CD4-positive, alpha-beta T cell (primary cell): ENCODE data around the gene THBS2. TPM values are rescaled to one million over a fixed set of nuclear protein-coding genes. Genes with fewer than 3 reads are reported as not detected.

Experiments
- ATAC-seq: fragments of 200-7000 bp; cut with Tn5 transposase; one replicate; pipeline ENCODE4 v1.10.0; 2022; ENCODE audit warnings: mild to moderate bottlenecking; ENCODE audit not compliant: poor library complexity
- CTCF ChIA-PET: fragments of 350-600 bp; sonication (Branson Sonifier 250); formaldehyde crosslinking; loops from one replicate; lab custom pipeline; 2021; ENCODE audit warnings: antibody characterized with exemption, inconsistent platforms; lab: Charles Lee
- POLR2A ChIA-PET: fragments of 350-600 bp; sonication (Branson Sonifier 250); formaldehyde crosslinking; loops from one replicate; lab custom pipeline; 2021; ENCODE audit warnings: antibody characterized with exemption, inconsistent platforms; lab: Charles Lee
- DNase-seq, 14 experiments: peaks; one replicate each; pipeline ENCODE4 v3.0.0-alpha.2; 2013 to 2020; ENCODE audit warnings: mixed read lengths in 2 of 14
- H3K27ac ChIP-seq, 2 donors: one replicate each; pipeline versions ENCODE4 v1.5.1 to v1.7.0; 2013; ENCODE audit warnings: low read length in 2 of 2, low read depth in 1 of 2, mild to moderate bottlenecking in 1 of 2
- H3K27me3 ChIP-seq, 2 experiments: 1 replicate in 1 of 2; 2 replicates in 1 of 2; pipeline versions ENCODE4 v1.6.1 to v1.7.0; 2013; ENCODE audit warnings: low read length in 2 of 2, control low read depth in 1 of 2, mild to moderate bottlenecking in 1 of 2, moderate library complexity in 1 of 2; ENCODE audit not compliant: insufficient read depth in 2 of 2, control insufficient read depth in 1 of 2
- H3K36me3 ChIP-seq: one replicate; pipeline ENCODE4 v1.6.1; 2013; ENCODE audit warnings: low read length, control low read depth; ENCODE audit not compliant: insufficient read depth
- H3K4me1 ChIP-seq: one replicate; pipeline ENCODE4 v1.6.1; 2013; ENCODE audit warnings: low read length, control low read depth; ENCODE audit not compliant: insufficient read depth
- H3K4me3 ChIP-seq: one replicate; pipeline ENCODE4 v1.5.1; 2013; ENCODE audit warnings: mild to moderate bottlenecking, low read length, moderate library complexity
- H3K9me3 ChIP-seq, 2 experiments: 1 replicate in 1 of 2; 2 replicates in 1 of 2; pipeline versions ENCODE4 v1.6.1 to v1.7.0; 2013; ENCODE audit warnings: low read length in 2 of 2, mild to moderate bottlenecking in 2 of 2, control low read depth in 1 of 2, moderate library complexity in 1 of 2; ENCODE audit not compliant: control insufficient read depth in 1 of 2, insufficient read depth in 1 of 2
- H3K27ac Mint-ChIP-seq: one replicate; pipeline ENCODE4 v1.8.0; 2020; ENCODE audit warnings: mixed read lengths
- H3K27me3 Mint-ChIP-seq: one replicate; pipeline ENCODE4 v1.8.0; 2021; ENCODE audit warnings: mixed read lengths
- H3K36me3 Mint-ChIP-seq: one replicate; pipeline ENCODE4 v1.8.0; 2021; ENCODE audit warnings: low read depth, mixed read lengths
- H3K4me1 Mint-ChIP-seq: one replicate; pipeline ENCODE4 v1.8.0; 2021; ENCODE audit warnings: low read depth, mixed read lengths
- H3K4me3 Mint-ChIP-seq: one replicate; pipeline ENCODE4 v1.8.0; 2020; ENCODE audit warnings: mild to moderate bottlenecking, mixed read lengths
- H3K9me3 Mint-ChIP-seq: one replicate; pipeline ENCODE4 v1.8.0; 2020; ENCODE audit warnings: mixed read lengths
- CTCF ChIP-seq: fragments of 200-600 bp; IDR thresholded peaks from one replicate; pipeline ENCODE4 v1.8.0; 2022; ENCODE audit warnings: antibody characterized with exemption, mild to moderate bottlenecking
- intact Hi-C, 2 experiments: fragments of 100-400 bp; cut with DNase I in 1 of 2; cut with micrococcal nuclease in 1 of 2; formaldehyde crosslinking; loops; one replicate each; pipeline versions ENCODE4 v1.15.1 to v1.9.0; 2023 to 2025; cut with DNase I, micrococcal nuclease
- total RNA-seq, 174 experiments: library from RNA in 2 of 174; stranded (reverse) in 2 of 174; gene quantifications; one replicate each; pipeline ENCODE4 v1.2.3 and lab custom pipeline; 2021 to 2026

THBS2 gene
- total RNA-seq, 2 experiments from 2014 or later = not detected

- ATAC-seq = no peak
Measured at GRCh38 chr6:169255643-169256042, 2.0 kb upstream of the THBS2 start.

DNA sequence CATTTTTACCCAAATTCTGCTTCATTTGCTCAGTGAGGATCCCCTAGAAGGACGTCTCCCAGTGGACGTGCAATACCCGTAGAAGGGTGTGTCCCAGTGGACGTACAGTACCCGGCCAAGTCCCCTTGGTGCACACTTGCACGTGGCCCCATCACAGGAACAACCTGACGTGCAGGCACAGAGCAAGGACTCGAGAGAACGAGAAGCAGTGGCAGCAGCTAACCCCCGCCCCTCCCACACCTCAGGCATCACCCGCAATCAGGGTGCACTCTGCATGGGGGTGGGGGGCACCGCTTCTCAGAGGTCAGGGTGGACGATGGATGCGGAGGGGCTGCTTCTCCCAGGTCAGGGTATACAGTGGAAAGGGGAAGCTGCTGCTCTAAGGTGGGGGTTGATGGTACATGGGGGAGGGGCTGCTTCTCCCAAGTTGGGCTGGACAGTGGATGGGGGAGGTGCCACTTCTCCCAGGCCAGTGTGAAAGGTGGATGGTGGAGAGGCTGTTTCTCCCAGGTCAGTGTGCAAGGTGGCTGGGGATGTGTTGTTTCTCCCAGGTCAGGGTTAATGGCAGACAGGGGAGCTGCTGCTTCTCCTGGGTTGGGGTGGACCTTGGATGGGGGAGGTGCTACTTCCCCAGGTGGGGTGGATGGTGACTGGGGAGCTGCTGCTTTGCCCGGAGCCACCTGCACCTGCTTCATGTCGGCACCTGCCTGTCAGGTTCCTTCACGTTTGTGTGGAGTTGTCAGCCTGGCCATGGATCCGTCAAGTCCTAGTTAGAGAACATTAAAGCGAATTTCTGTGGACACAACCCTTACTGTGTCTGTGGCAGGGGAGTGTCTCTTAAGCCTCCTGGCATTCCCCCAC is 1.0 kb upstream of the THBS2 start:
- no peaks in the 10 kb centered on the region for H3K36me3 ChIP-seq
- no peak for DNase-seq
- POLR2A ChIA-PET = no interaction called here

More at GRCh38 chr6:169255643-169256042, 2.0 kb upstream of the THBS2 start:
- Mint-ChIP-seq H3K27me3 (peaks cover 77% of the 10 kb centered on the region), H3K9me3 (no peaks in the 10 kb centered on the region), H3K4me3 (no peak overlapping the region), H3K4me1 (peaks cover 21% of the 10 kb centered on the region), H3K27ac (no peak overlapping the region), H3K36me3 (no peaks in the 10 kb centered on the region)
- Histone ChIP-seq H3K36me3 (no peaks in the 10 kb centered on the region), H3K9me3 (peaks cover 0 to 26% of the 10 kb centered on the region in 2 experiments), H3K27me3 (peaks cover 39 to 46% of the 10 kb centered on the region in 2 experiments), H3K4me1 (peaks cover 7% of the 10 kb centered on the region), H3K27ac (no peak overlapping the region), H3K4me3 (no peak overlapping the region)
- intact Hi-C loops = no loop called here
- ChIA-PET CTCF (no interaction called here), POLR2A (no interaction called here)
- DNase-seq = no peak
- no peak for TF ChIP-seq CTCF

GRCh38 chr6:169252505-169253189 is 999 bp downstream of the THBS2 start:
- Mint-ChIP-seq H3K36me3 (no peaks in the 10 kb centered on the region), H3K4me1 (peaks cover 21% of the 10 kb centered on the region), H3K9me3 (no peaks in the 10 kb centered on the region), H3K27me3 (peaks cover 83% of the 10 kb centered on the region), H3K27ac (no peak overlapping the region), H3K4me3 (no peak overlapping the region)
- ChIA-PET POLR2A (no interaction called here), CTCF (no interaction called here)
- Histone ChIP-seq H3K27ac (no peak overlapping the region), H3K4me1 (peaks cover 7% of the 10 kb centered on the region), H3K36me3 (no peaks in the 10 kb centered on the region), H3K27me3 (peaks cover 41 to 46% of the 10 kb centered on the region in 2 experiments), H3K4me3 (no peak overlapping the region), H3K9me3 (peaks cover 0 to 32% of the 10 kb centered on the region in 2 experiments)
- no peak for DNase-seq
- TF ChIP-seq CTCF = no peak
- intact Hi-C loops = no loop called here
- ATAC-seq = no peak

More for the DNA sequence above, 1.0 kb upstream of the THBS2 start:
- Histone ChIP-seq H3K27ac (no peak overlapping the region), H3K27me3 (peaks cover 41 to 46% of the 10 kb centered on the region in 2 experiments), H3K4me3 (no peak overlapping the region), H3K9me3 (peaks cover 0 to 26% of the 10 kb centered on the region in 2 experiments), H3K4me1 (peaks cover 7% of the 10 kb centered on the region)
- TF ChIP-seq CTCF = no peak
- Mint-ChIP-seq H3K27me3 (peaks cover 85% of the 10 kb centered on the region), H3K4me1 (peaks cover 21% of the 10 kb centered on the region), H3K27ac (no peak overlapping the region), H3K36me3 (no peaks in the 10 kb centered on the region), H3K4me3 (no peak overlapping the region), H3K9me3 (no peaks in the 10 kb centered on the region)
- no peak for ATAC-seq
- intact Hi-C loops = no loop called here
- CTCF ChIA-PET = no interaction called here
